Uterus (tissue), 4 donors: ENCODE measurements around the gene WDR72. TPM values are rescaled to one million over a fixed set of nuclear protein-coding genes. Genes with fewer than 3 reads are reported as not detected.

Experiments
- DNase-seq, 2 donors: peaks; one replicate each; pipeline ENCODE4 v3.0.0-alpha.2; 2019 to 2020
- H3K27ac ChIP-seq, 2 donors: fragments of 200-600 bp; sonication (generic); 1 replicate in 1 of 2; 2 replicates in 1 of 2; pipeline ENCODE4 v1.5.1; 2016 to 2018
- H3K27me3 ChIP-seq, 2 donors: fragments of 200-600 bp; sonication (generic); one replicate each; pipeline ENCODE4 v1.5.1; 2018 to 2019; ENCODE audit warnings: control low read depth in 1 of 2
- H3K36me3 ChIP-seq, 2 donors: fragments of 200-600 bp; sonication (generic); one replicate each; pipeline ENCODE4 v1.5.1; 2019; ENCODE audit warnings: control low read depth in 1 of 2
- H3K4me1 ChIP-seq, 2 donors: fragments of 200-600 bp; sonication (generic); one replicate each; pipeline ENCODE4 v1.5.1; 2018 to 2019; ENCODE audit warnings: control low read depth in 1 of 2
- H3K4me3 ChIP-seq, 2 donors: fragments of 200-600 bp; sonication (generic); 1 replicate in 1 of 2; 2 replicates in 1 of 2; pipeline ENCODE4 v1.5.1; 2018 to 2019; ENCODE audit warnings: mild to moderate bottlenecking in 1 of 2
- H3K9me3 ChIP-seq, 2 donors: fragments of 200-600 bp; sonication (generic); one replicate each; pipeline ENCODE4 v1.5.1; 2019; ENCODE audit warnings: control low read depth in 1 of 2
- POLR2A ChIP-seq, 2 donors: fragments of 450-650 bp; IDR thresholded peaks; one replicate each; pipeline ENCODE4 v1.6.1; 2016; ENCODE audit warnings: antibody characterized with exemption in 2 of 2, mild to moderate bottlenecking in 1 of 2, moderate library complexity in 1 of 2
- intact Hi-C: fragments of 100-400 bp; cut with DNase I; formaldehyde crosslinking; loops from one replicate; pipeline ENCODE4 v1.15.1; 2023; ENCODE audit warnings: low total_unique reads
- total RNA-seq, 4 donors: library from RNA; depleted of rRNA in 3 of 4; stranded (reverse); fragments of >200 nt in 3 of 4; gene quantifications; one replicate each; pipeline versions ENCODE4 v1.1.0 to v1.2.4, GENCODE V29; 2014 to 2023
- TF ChIP-seq, protein P1 (sequence below), 4 experiments: fragments of 200-600 bp in 2 of 4; fragments of 450-650 bp in 2 of 4; sonication (generic) in 2 of 4; IDR thresholded peaks; one replicate each; pipeline ENCODE4 v1.5.1; 2016 to 2019; ENCODE audit warnings: antibody characterized with exemption in 4 of 4, mild to moderate bottlenecking in 2 of 4, moderate library complexity in 1 of 4
- donor health status: DM: yes; HTN: yes; CAD: no.

The WDR72 gene
- total RNA-seq, 4 donors from 2014 or later: 0.15 to 2.8 (median 0.59) TPM; not detected in 1

DNA sequence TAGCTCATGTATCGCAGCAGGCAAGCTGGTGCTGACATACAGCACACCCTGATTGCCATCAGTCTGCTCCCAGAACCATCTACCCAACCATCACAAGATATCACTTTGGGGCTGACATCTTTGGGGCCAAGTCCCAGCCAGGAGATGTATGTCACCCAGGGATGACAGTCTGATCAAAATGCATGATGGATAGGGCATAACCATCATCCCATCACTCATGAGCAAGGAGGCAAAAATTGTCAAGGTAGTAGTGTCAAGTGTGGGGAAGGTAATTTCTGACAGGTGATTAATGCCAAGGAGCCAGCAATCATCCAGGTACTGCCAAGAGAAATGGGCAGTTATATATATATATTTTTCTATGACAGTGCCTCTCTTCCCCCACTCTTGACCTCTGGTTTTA, 277.4 kb downstream of the WDR72 start:
- Histone ChIP-seq H3K4me3 (no peak overlapping the region), H3K27ac (no peak overlapping the region), H3K36me3 (no peaks in the 10 kb centered on the region), H3K9me3 (no peaks in the 10 kb centered on the region), H3K27me3 (no peaks in the 10 kb centered on the region), H3K4me1 (no peaks in the 10 kb centered on the region)
- TF ChIP-seq, protein P1, sequence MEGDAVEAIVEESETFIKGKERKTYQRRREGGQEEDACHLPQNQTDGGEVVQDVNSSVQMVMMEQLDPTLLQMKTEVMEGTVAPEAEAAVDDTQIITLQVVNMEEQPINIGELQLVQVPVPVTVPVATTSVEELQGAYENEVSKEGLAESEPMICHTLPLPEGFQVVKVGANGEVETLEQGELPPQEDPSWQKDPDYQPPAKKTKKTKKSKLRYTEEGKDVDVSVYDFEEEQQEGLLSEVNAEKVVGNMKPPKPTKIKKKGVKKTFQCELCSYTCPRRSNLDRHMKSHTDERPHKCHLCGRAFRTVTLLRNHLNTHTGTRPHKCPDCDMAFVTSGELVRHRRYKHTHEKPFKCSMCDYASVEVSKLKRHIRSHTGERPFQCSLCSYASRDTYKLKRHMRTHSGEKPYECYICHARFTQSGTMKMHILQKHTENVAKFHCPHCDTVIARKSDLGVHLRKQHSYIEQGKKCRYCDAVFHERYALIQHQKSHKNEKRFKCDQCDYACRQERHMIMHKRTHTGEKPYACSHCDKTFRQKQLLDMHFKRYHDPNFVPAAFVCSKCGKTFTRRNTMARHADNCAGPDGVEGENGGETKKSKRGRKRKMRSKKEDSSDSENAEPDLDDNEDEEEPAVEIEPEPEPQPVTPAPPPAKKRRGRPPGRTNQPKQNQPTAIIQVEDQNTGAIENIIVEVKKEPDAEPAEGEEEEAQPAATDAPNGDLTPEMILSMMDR (IDR thresholded peaks at IDR 0.05): no peak
- no peak for TF ChIP-seq POLR2A (IDR thresholded peaks at IDR 0.05)
- no peak for DNase-seq
- intact Hi-C loops: no loop called here

DNA sequence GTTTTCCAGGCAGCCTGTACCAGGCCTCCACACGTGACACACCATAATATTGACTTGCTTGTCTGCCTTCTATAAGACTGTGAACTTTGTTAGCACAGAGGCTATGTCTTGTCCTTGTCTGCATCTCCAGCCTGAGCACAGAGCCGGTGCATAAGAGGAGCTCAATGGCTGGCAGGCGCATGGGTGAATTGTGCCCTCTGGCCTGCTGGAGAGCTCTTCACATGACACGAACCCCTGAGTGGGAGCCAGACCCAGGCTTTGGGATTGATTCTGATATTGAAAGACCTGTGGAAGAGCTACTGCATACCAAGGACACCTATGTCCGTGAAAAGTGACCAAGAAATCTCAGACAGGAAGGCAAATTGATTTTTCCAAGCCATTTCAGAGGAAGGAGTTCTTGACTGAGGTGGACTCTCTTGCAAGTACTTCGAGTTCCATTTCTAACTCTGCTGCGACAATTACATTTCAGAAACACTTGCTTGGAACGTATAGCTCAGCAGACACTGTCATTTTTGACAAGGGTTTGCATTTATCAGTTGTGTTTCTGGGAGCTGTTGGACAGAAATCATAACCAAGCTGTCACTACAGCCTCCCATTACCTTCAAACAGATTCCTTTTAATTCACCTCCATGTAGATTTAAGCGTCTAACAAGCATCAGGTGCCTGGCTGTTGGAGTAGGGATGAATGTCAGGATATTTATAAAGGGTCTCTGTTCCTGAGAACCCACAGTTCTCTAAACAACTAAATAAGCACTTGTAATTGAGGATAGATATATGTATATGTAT, 281.3 kb downstream of the WDR72 start:
- Histone ChIP-seq H3K4me1 (no peaks in the 10 kb centered on the region), H3K27ac (no peak overlapping the region), H3K9me3 (no peaks in the 10 kb centered on the region), H3K4me3 (no peak overlapping the region), H3K36me3 (no peaks in the 10 kb centered on the region), H3K27me3 (no peaks in the 10 kb centered on the region)
- TF ChIP-seq POLR2A (IDR thresholded peaks at IDR 0.05): no peak
- TF ChIP-seq, protein P1 (IDR thresholded peaks at IDR 0.05): no peak
- intact Hi-C loops: no loop called here
- no peak for DNase-seq

DNA sequence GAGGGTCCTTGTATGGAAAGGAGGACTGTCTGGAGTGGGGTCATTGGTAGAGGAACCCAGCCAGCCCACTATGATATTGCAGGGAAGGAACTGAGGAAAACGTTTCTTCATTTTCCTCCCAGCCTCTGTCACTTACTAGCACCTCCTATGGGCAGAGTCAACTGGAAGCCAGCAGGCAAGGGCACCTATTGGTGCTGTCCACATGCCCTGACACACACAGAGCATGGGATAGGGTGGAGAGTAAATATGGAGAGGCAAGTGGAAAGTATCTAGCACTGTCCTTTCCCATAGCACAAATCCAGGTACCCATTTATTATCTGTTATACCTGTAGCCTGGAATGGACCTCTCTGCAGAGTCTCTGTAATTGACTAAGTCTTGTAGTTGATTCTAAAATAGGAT, 285.6 kb downstream of the WDR72 start:
- no peaks in the 10 kb centered on the region for H3K9me3 ChIP-seq
- H3K36me3 ChIP-seq: no peaks in the 10 kb centered on the region
- DNase-seq: no peak
- TF ChIP-seq, protein P1 (IDR thresholded peaks at IDR 0.05): no peak
- intact Hi-C loops: no loop called here
- H3K27ac ChIP-seq: no peak overlapping the region
- no peaks in the 10 kb centered on the region for H3K27me3 ChIP-seq
- H3K4me1 ChIP-seq: no peaks in the 10 kb centered on the region
- H3K4me3 ChIP-seq: no peak overlapping the region

DNA sequence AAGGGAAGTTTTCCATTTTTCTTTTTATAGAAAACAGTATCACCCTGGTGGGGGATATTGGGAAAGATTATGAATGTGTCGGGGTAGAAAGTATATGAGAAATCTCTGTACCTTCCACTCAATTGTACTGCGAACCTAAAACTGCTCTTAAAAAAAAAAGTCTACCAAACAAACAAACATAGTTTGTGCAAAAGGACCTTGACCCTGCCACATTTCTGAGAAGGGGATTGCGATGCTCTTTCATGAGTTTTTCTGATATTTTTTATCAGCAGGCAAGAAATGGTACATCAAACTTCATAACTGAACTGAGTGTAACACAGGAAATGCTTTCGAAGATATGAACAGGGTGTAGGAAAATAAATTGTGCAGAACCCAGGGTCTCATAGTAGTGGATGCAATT, 286.0 kb downstream of the WDR72 start:
- TF ChIP-seq, protein P1 (IDR thresholded peaks at IDR 0.05): no peak
- no peak for TF ChIP-seq POLR2A (IDR thresholded peaks at IDR 0.05)
- no peak for DNase-seq
- no peaks in the 10 kb centered on the region for H3K9me3 ChIP-seq
- intact Hi-C loops: no loop called here
- H3K36me3 ChIP-seq: no peaks in the 10 kb centered on the region
- H3K27me3 ChIP-seq: no peaks in the 10 kb centered on the region
- no peak overlapping the region for H3K27ac ChIP-seq
- no peaks in the 10 kb centered on the region for H3K4me1 ChIP-seq
- H3K4me3 ChIP-seq: no peak overlapping the region

DNA sequence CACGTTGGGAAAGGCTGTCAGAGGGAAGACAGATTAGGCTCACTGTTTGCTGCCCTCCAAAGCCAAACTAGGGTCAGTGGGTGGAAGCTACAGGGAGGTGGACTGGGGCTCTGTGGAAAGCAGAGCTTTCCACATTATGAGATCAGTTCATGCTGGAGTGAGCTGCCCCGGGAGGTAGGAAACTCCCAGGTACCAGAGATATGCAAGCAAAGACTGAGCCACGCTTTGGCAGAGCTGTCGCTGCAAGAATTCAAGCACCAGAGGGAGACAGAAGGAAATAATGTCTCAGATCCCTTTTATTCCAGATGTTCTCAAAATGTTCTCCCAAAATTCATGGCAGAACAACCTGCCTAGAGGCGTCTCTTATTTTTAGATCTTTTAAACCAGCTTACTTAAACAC, 286.6 kb downstream of the WDR72 start:
- no peak for DNase-seq
- Histone ChIP-seq H3K4me3 (no peak overlapping the region), H3K36me3 (no peaks in the 10 kb centered on the region), H3K4me1 (no peaks in the 10 kb centered on the region), H3K9me3 (no peaks in the 10 kb centered on the region), H3K27ac (no peak overlapping the region), H3K27me3 (no peaks in the 10 kb centered on the region)
- intact Hi-C loops: no loop called here
- TF ChIP-seq, protein P1 (IDR thresholded peaks at IDR 0.05): no peak
- TF ChIP-seq POLR2A (IDR thresholded peaks at IDR 0.05): no peak
